ENCODE results near the gene ANKRD37.

ANKRD37 gene

GRCh38 chr4:185395238-185395955, 1.2 kb upstream of the ANKRD37 start, which contains the start of gene LRP2BP:
Gene LRP2BP, minus strand, starts transcription at chr4:185395924. Its CDS starts 17,738 bp downstream, at chr4:185378186.
- H3K36me3 ChIP-seq (ENCODE audit: control insufficient read depth, insufficient read depth, low read length): no peaks in the 10 kb centered on the region
- H3K4me3 ChIP-seq (replicated peaks; ENCODE audit: low read depth, low read length): peak within 1 kb of the TSS; percentile 84
- H3K27me3 ChIP-seq (replicated peaks; ENCODE audit: control insufficient read depth, insufficient read depth, low read length): no peaks in the 10 kb centered on the region
- DNase-seq (ENCODE audit: extremely low read depth, insufficient read length): no peak
- TF ChIP-seq CTCF (IDR thresholded peaks at IDR 0.05; ENCODE audit: insufficient read depth, low read length, poor library complexity, severe bottlenecking): no peak

- peak; percentile 100 for DNase-seq (ENCODE audit: extremely low read depth, insufficient read length)
- H3K27me3 ChIP-seq (replicated peaks; ENCODE audit: control insufficient read depth, insufficient read depth, low read length): no peaks in the 10 kb centered on the region
- no peak for TF ChIP-seq CTCF (IDR thresholded peaks at IDR 0.05; ENCODE audit: insufficient read depth, low read length, poor library complexity, severe bottlenecking)
- peak overlapping the region; percentile 84 for H3K4me3 ChIP-seq (replicated peaks; ENCODE audit: low read depth, low read length)
- H3K36me3 ChIP-seq (ENCODE audit: control insufficient read depth, insufficient read depth, low read length): no peaks in the 10 kb centered on the region; the same call in 1 of the 2 replicates
Observed at GRCh38 chr4:185395956-185396723, 501 bp upstream of the ANKRD37 start.

GRCh38 chr4:185398618-185399017, 2.0 kb downstream of the ANKRD37 start:
- H3K36me3 ChIP-seq (ENCODE audit: control insufficient read depth, insufficient read depth, low read length): peaks cover 1% of the 10 kb centered on the region
- H3K27me3 ChIP-seq (replicated peaks; ENCODE audit: control insufficient read depth, insufficient read depth, low read length): no peaks in the 10 kb centered on the region
- DNase-seq (ENCODE audit: extremely low read depth, insufficient read length): no peak
- TF ChIP-seq CTCF (IDR thresholded peaks at IDR 0.05; ENCODE audit: insufficient read depth, low read length, poor library complexity, severe bottlenecking): no peak
- H3K4me3 ChIP-seq (replicated peaks; ENCODE audit: low read depth, low read length): peak overlapping the region; percentile 41

- TF ChIP-seq CTCF (IDR thresholded peaks at IDR 0.05; ENCODE audit: insufficient read depth, low read length, poor library complexity, severe bottlenecking): no peak
- DNase-seq (ENCODE audit: extremely low read depth, insufficient read length): no peak
- Histone ChIP-seq H3K36me3 (ENCODE audit: control insufficient read depth, insufficient read depth, low read length) (peaks cover 1% of the 10 kb centered on the region), H3K27me3 (replicated peaks; ENCODE audit: control insufficient read depth, insufficient read depth, low read length) (no peaks in the 10 kb centered on the region), H3K4me3 (replicated peaks; ENCODE audit: low read depth, low read length) (no peak overlapping the region)
Observed at GRCh38 chr4:185399466-185399865, 2.8 kb downstream of the ANKRD37 start.

- Histone ChIP-seq H3K27me3 (replicated peaks; ENCODE audit: control insufficient read depth, insufficient read depth, low read length) (no peaks in the 10 kb centered on the region), H3K36me3 (ENCODE audit: control insufficient read depth, insufficient read depth, low read length) (peaks cover 1% of the 10 kb centered on the region), H3K4me3 (replicated peaks; ENCODE audit: low read depth, low read length) (no peak overlapping the region)
- no peak for TF ChIP-seq CTCF (IDR thresholded peaks at IDR 0.05; ENCODE audit: insufficient read depth, low read length, poor library complexity, severe bottlenecking)
- DNase-seq (ENCODE audit: extremely low read depth, insufficient read length): no peak
Observed at GRCh38 chr4:185404031-185404430, 7.4 kb downstream of the ANKRD37 start.

Data from GM06990 (cell line).